GM06990 (cell line): ENCODE measurements around the gene HOXC13.

Source experiments
- DNase-seq: peaks from one replicate; pipeline ENCODE4 v3.0.0-alpha.2; 2011; ENCODE audit not compliant: insufficient read length; ENCODE audit errors: extremely low read depth
- H3K27me3 ChIP-seq: replicated peaks from 2 replicates; pipeline ENCODE4 v1.6.0; 2011; ENCODE audit warnings: low read length; ENCODE audit not compliant: control insufficient read depth, insufficient read depth
- H3K36me3 ChIP-seq: 2 replicates; pipeline ENCODE4 v1.5.1; 2011; ENCODE audit warnings: low read length; ENCODE audit not compliant: control insufficient read depth, insufficient read depth
- H3K4me3 ChIP-seq: replicated peaks from 2 replicates; pipeline ENCODE4 v1.5.1; 2011; ENCODE audit warnings: low read depth, mild to moderate bottlenecking, control low read depth, low read length
- CTCF ChIP-seq: IDR thresholded peaks from 2 replicates; pipeline ENCODE4 v1.5.1; 2011; ENCODE audit warnings: low read length, control low read depth, mild to moderate bottlenecking, inconsistent platforms; ENCODE audit not compliant: insufficient read depth, poor library complexity, severe bottlenecking

HOXC13 gene

DNA sequence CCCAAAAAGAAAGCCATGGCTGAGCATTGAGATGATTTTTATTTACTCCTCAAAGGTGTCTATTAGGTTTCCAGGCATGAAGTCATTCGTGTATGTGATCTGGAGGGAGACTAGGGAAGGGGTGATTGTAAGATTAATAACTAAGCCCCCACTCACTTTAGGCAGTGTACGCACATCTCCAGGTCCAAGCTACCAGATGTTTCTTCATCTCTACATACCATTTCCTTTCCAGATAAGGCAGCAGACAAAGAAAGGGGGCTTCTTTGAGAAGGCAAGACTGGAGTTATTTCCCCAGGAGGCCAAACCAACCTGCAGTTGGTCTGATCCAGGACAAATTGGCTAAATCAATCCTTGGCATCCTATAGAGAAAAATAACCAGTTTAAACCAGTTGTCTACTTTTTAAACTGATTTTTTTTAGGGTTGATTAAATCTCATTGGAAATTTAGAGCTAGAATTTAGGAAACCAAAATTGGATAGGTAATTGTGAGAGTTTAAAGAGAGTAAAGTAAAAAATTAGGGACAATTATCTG is 3.9 kb downstream of the HOXC13 start:
- H3K36me3 ChIP-seq: no peaks in the 10 kb centered on the region
- no peak for TF ChIP-seq CTCF
- no peak overlapping the region for H3K4me3 ChIP-seq
- DNase-seq: no peak
- peaks cover 6% of the 10 kb centered on the region for H3K27me3 ChIP-seq

GRCh38 chr12:53944209-53944608 is 5.6 kb downstream of the HOXC13 start:
- no peak for DNase-seq
- H3K4me3 ChIP-seq: no peak overlapping the region
- H3K36me3 ChIP-seq: no peaks in the 10 kb centered on the region
- no peak for TF ChIP-seq CTCF
- peaks cover 6% of the 10 kb centered on the region for H3K27me3 ChIP-seq

DNA sequence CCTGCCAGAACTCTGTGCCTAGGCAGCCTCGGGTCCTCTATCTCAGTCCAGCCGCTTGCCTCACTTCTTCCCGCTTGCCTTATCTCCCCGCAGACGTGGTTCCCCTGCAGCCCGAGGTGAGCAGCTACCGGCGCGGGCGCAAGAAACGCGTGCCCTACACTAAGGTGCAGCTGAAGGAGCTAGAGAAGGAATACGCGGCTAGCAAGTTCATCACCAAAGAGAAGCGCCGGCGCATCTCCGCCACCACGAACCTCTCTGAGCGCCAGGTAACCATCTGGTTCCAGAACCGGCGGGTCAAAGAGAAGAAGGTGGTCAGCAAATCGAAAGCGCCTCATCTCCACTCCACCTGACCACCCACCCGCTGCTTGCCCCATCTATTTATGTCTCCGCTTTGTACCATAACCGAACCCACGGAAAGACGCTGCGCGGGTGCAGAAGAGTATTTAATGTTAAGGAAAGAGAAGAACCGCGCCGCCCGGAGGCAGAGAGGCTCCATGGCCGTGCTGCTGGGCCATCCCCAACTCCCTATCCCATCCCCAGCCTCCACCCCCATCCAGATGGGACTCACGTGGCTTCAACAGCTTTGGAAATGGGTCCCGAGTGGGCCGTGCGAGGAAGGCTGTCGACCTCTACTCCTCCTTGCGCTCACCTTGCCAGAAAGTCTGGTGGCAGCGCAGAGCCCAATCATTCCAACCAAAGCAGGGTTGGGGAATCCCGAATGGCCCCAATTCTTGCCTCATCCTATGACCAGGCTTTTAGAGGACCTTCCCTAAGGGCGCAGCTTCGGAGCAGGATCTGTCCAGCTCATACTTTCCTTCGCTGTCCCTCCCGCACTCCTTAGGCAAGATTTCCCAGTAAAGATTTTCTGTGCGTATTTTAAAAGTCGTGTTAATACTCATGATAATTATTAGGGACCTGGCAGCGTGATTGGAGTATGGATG is 6.5 kb downstream of the HOXC13 start:
- no peak for DNase-seq
- TF ChIP-seq CTCF: no peak
- Histone ChIP-seq H3K4me3 (no peak overlapping the region), H3K36me3 (no peaks in the 10 kb centered on the region), H3K27me3 (peaks cover 6% of the 10 kb centered on the region)

DNA sequence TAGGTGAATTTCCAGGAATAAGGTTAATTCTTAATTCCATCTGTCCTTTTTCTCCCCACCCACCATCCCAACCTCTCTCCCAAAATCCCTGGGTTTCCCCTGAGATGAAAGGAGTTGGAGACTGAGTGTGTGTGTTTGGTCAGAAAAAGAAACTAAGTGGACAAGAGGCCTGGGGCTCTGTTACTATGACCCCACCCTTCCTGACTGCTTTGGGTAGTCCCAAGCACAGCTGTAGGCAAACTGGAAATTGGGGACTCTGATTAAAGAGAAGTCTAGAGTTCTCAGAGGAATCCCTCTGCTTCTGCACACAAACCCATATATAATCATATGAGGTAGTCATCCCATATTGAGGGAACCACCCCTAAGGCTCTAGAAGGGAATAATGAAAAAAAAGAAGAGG is 9.1 kb downstream of the HOXC13 start:
- TF ChIP-seq CTCF: no peak
- H3K27me3 ChIP-seq: peaks cover 8% of the 10 kb centered on the region
- H3K4me3 ChIP-seq: no peak overlapping the region
- no peaks in the 10 kb centered on the region for H3K36me3 ChIP-seq
- DNase-seq: no peak

GRCh38 chr12:53948650-53949593 is 10.3 kb downstream of the HOXC13 start:
- H3K4me3 ChIP-seq: no peak overlapping the region
- H3K27me3 ChIP-seq: peaks cover 10% of the 10 kb centered on the region
- H3K36me3 ChIP-seq: no peaks in the 10 kb centered on the region
- TF ChIP-seq CTCF: no peak
- DNase-seq: no peak
